ENCODE results near the gene ZNF423. TPM values are rescaled to one million over a fixed set of nuclear protein-coding genes. Genes with fewer than 3 reads are reported as not detected.
A peak's percentile ranks its signal among the peaks of the same experiment; 100 is the strongest.

ZNF423 gene
- 11.9 TPM for total RNA-seq
- long read RNA-seq, partial matches to known transcripts = 17 of 21 reads
- long read RNA-seq, other reads (novel, unspliced or antisense) = 4 of 21 reads

DNA sequence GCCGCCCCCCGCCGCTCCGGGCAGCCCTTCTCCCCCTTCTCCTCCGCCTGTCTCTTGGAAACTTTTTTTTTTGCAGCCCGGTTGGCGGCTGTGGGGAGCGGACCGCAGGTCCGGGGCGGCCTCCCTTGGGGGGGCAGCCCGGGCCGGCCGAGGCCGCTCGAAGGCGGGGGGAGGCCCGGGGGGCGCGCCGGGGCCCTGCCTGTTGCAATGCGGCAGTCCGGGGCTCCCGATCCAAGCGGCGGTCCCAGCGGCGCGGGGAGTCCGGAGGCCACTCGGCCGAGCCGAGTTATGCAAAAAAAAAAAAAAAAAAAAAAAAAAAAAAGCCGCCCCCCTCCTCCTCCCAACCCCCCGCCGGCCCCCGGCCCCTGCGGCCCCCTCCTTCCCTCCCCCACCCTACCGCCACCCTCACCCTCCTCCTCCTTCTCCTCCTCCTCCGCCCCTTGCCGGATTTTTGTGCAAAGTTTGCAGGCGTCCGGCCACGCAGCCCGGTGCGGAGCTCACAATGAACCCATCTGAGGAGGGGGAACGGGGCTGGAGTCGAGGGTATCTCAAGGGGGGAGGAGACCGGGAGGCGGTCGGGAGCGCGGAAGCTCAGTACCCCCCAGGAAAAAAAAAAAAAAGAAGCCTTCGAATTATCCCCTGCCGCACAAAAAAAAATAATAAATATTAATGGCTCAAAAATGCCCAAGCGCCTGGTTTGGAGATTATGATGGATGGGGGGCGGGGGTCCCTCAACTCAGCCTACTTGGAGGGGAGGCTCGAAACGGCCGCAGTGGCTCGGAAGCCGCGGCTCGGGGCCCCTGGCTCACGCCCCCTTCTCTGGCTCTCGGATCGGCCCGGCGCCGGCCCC is at the start of gene ZNF423:
ZNF423 (minus strand) TSS at position 291 of the 850 bp plus-strand sequence. CDS start 338 bp downstream, outside the sequence.
- H3K9me3 ChIP-seq = no peaks in the 10 kb centered on the region
- H3K36me3 ChIP-seq = no peaks in the 10 kb centered on the region
- no peak for TF ChIP-seq CTCF (IDR thresholded peaks at IDR 0.05)
- no peak for ATAC-seq
- peak within 1 kb of the TSS; percentile 82 for H3K27ac ChIP-seq
- H3K4me1 ChIP-seq = peaks cover 40% of the 10 kb centered on the region
- peaks cover 7% of the 10 kb centered on the region for H3K27me3 ChIP-seq
- no peak for DNase-seq
- intact Hi-C loops (cut with DNase I) = no loop called here
- H3K4me3 ChIP-seq = peak within 1 kb of the TSS; percentile 66

DNA sequence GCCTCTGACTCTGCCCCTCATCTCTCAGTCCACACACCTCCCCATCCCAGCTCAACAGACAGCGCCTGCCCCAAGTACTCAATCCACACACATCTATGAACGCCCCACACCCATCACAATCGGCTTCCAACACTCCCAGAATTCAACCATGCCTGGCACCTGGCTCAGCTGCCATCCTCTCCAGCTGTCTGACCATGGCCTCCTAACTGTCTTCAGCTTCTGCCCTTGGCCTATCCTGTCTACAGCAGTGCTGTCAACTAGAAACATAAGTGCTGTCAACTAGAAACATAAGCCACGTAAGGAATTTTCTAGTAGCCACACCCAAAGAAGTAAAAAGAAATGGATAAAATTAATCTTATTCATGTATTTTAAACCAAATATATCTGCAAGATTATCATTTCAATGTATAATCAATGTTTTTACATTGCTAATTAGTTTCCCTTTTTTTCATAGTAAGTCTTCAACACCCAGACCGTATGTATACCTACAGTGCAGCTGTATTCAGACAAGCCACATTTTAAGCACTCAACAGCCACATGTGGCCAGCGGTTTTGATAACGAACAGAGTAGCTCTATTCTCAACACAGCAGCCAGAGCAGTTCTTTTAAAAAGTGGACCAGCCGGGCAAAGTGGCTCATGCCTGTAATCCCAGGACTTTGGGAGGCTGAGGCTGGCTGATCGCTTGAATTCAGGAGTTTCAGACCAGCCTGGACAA is 48.6 kb upstream of the ZNF423 start:
- Histone ChIP-seq H3K27me3 (no peaks in the 10 kb centered on the region), H3K36me3 (no peaks in the 10 kb centered on the region), H3K27ac (no peak overlapping the region), H3K4me1 (no peaks in the 10 kb centered on the region), H3K9me3 (no peaks in the 10 kb centered on the region), H3K4me3 (no peak overlapping the region)
- no peak for DNase-seq
- ATAC-seq = no peak
- intact Hi-C loops (cut with DNase I) = no loop called here
- TF ChIP-seq CTCF (IDR thresholded peaks at IDR 0.05) = no peak

DNA sequence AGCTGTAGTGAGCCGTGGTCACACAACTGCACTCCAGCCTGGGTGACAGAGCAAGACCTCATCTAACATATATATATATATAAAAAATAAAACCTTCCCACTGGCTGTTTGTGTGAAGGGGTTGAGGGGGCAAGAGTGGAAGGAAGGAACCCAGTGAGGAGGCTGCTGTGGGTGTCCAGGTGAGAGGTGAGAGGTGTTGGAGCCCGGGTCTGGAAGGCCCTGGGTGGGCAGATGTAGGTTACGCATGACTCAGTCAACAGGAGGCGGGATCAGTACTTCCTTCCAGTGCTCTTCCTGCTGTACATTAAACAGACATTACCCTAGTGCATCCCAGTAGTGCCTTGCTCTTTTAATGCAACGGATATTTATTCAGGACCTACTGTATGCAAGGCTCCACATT is 47.0 kb upstream of the ZNF423 start:
- H3K27ac ChIP-seq = no peak overlapping the region
- no peaks in the 10 kb centered on the region for H3K36me3 ChIP-seq
- intact Hi-C loops (cut with DNase I) = no loop called here
- H3K4me1 ChIP-seq = no peaks in the 10 kb centered on the region
- no peaks in the 10 kb centered on the region for H3K27me3 ChIP-seq
- TF ChIP-seq CTCF (IDR thresholded peaks at IDR 0.05) = no peak
- no peak overlapping the region for H3K4me3 ChIP-seq
- DNase-seq = no peak
- ATAC-seq = no peak
- H3K9me3 ChIP-seq = no peaks in the 10 kb centered on the region

GRCh38 chr16:49901711-49902110 is 45.8 kb upstream of the ZNF423 start:
- no peaks in the 10 kb centered on the region for H3K36me3 ChIP-seq
- no peaks in the 10 kb centered on the region for H3K4me1 ChIP-seq
- ATAC-seq = no peak
- H3K9me3 ChIP-seq = no peaks in the 10 kb centered on the region
- intact Hi-C loops (cut with DNase I) = no loop called here
- DNase-seq = no peak
- H3K4me3 ChIP-seq = no peak overlapping the region
- no peaks in the 10 kb centered on the region for H3K27me3 ChIP-seq
- TF ChIP-seq CTCF (IDR thresholded peaks at IDR 0.05) = no peak
- no peak overlapping the region for H3K27ac ChIP-seq

DNA sequence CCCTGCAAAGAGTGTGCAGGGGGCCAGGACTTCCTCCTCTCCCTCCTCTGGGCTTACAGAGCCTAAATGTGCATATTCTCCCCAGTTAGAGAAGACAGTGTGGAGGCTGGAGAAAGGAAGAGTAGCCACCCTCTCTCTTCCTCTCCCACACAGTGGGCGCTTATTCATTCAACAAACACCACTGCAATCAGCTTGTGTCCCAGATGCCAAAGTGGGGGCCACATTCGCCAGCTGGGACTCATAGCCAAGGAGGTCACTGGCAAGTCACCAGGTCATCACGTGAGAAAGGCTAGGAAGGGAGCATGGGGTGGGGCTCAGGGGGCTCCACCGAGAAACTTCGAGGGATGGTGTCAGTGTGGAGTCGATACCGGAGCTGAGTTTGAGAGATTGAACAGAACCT is 45.0 kb upstream of the ZNF423 start:
- DNase-seq = no peak
- Histone ChIP-seq H3K4me3 (no peak overlapping the region), H3K9me3 (no peaks in the 10 kb centered on the region), H3K27ac (no peak overlapping the region), H3K36me3 (no peaks in the 10 kb centered on the region), H3K27me3 (no peaks in the 10 kb centered on the region), H3K4me1 (no peaks in the 10 kb centered on the region)
- TF ChIP-seq CTCF (IDR thresholded peaks at IDR 0.05) = no peak
- intact Hi-C loops (cut with DNase I) = no loop called here
- ATAC-seq = no peak
